Left cardiac atrium (tissue), 2 donors: ENCODE results near the gene FRYL. TPM values are rescaled to one million over a fixed set of nuclear protein-coding genes. Genes with fewer than 3 reads are reported as not detected.

Experiments
- total RNA-seq, 2 donors: library from RNA; stranded (reverse); fragmentation: NEBNext Ultra II Directional; extraction: Animal tissue kit (Norgen Biotek cat#: 25700); gene quantifications; one replicate each; pipeline ENCODE4 v1.2.1, GENCODE V29; 2021
- donor health status: DM: no; HTN: yes; CAD: no; lungs with severe emphysema.
- donor health status: DM: yes; HTN: yes; CAD: no.

Gene FRYL
- total RNA-seq, 2 donors from 2014 or later: 38.8 to 41.3 TPM

Other genes starting within 250 kb of the FRYL start
- 100 to 1,000 TPM; 128 to 149 TPM for gene OCIAD1, start 50.8 kb upstream of the FRYL start, total RNA-seq
- gene OCIAD2, start 126.5 kb upstream of the FRYL start, total RNA-seq: 10 to 100 TPM in 1 of 2 donors, 1 to 10 TPM in 1; 9.2 to 17.8 TPM
- not detected for gene CWH43, start 206.0 kb upstream of the FRYL start, total RNA-seq